GM19455 (cell line): Measurements from ENCODE around the gene ATP8B4.

Experiments
- ATAC-seq: cut with Tn5 transposase; IDR thresholded peaks from one replicate; pipeline ENCODE4 v1.9.1; 2021; ENCODE audit not compliant: unreplicated experiment

ATP8B4 gene

DNA sequence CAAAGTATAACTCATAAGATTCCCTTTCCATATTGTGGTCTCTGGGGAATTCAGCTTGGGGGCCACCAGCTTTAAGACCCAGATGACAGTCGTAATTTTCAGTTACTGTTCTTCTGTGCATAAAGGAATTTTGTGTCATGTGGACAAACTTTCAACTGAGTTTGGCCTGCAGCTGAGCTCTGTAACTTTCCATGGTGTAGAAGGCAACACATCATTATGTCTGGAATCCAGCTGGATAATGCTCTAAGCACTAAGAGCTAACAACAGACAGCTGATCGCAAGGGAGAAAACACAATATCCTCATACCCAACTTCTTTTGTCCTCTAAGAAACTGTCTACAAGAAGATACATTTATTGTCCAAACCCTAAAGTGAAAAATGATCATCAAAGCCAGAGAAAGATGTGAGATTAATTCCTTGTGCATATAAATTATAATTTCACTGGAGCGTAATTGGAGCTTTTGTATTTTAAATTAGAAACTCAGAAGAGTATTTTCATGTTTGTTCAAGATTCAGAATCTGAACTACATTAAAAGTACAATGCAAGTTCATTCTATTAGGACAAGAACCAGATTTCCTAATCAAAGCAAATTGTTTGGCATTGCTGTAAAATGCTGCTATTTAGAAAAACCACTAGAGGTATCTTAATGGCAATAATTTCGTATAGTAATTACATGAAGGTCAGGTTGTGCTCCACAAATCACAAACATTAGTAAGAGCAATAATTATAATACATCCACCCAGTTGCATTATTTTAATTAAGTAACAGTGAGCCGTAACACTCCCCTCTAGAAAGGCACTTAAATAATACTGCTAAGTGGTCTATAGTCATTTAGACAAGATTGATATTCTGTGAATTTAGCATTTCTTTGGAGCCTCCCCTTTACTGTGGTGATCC lies 218.8 kb downstream of the ATP8B4 start:
- ATAC-seq = no peak

GRCh38 chr15:49898575-49899283 lies 220.3 kb downstream of the ATP8B4 start:
- no peak for ATAC-seq

DNA sequence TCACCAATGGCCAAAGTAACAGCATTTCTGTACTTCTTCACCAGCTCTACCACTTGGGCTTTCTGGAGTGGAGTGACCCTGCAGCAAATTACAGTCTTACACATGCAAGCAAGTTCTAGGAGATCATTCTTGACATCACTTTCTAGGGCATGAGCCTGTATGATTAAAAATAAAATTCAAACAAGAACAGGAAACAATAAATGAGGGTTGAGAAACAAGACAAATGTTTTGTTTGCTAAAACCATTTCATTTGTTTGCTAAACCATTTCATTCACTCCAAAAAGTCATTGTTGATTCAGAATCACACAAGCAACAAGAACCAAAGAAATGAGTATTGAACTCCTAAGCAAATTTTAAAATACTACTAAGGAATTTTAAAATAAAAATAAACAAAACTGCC lies 220.9 kb downstream of the ATP8B4 start:
- no peak for ATAC-seq

GRCh38 chr15:49895347-49896223 lies 223.4 kb downstream of the ATP8B4 start:
- no peak for ATAC-seq

GRCh38 chr15:49890689-49891088 lies 228.3 kb downstream of the ATP8B4 start:
- no peak for ATAC-seq

- ATAC-seq = no peak
Observed at GRCh38 chr15:49889536-49889935, 229.5 kb downstream of the ATP8B4 start.

DNA sequence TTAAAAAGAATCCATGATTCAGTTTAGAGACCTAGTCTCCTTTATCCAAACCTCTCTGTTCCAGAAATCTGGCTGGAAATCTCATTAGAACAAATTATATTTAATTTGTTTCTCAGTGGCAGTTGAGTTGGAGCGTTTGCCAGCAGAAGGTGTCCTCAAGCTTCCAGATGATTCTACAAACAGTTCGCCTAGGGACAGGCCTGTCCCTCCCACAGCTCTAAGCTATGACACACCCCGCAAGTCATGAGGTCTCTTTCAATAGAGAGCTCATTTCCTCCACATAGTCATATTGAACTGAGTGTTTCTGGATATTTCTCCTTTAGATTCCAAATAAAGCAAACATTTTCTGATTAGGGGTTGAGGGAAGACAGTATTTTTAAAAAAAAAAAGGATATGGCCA lies 230.3 kb downstream of the ATP8B4 start:
- no peak for ATAC-seq

GRCh38 chr15:49888323-49888693 lies 230.7 kb downstream of the ATP8B4 start:
- no peak for ATAC-seq

GRCh38 chr15:49887659-49888322 lies 231.2 kb downstream of the ATP8B4 start:
- no peak for ATAC-seq

DNA sequence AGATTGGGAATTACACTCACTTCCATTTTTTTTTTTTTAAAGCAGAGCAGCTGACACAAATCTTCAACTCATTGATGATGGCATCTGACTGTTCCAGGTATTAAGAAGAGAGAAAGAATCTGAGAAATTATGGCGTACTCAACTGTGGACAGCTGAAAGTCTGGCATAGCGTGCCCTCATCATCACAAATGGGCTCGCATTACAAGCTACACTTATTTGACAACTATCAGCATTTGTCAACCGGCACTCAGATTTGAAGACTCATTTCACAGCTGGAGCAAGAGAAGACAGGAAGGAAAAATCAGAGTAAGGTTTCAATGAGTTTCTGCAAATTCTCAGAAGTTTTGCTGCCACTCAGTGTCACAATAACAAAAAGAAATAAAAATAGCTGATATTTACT lies 235.9 kb downstream of the ATP8B4 start:
- ATAC-seq = no peak

GRCh38 chr15:49881866-49882265 lies 237.2 kb downstream of the ATP8B4 start:
- no peak for ATAC-seq

DNA sequence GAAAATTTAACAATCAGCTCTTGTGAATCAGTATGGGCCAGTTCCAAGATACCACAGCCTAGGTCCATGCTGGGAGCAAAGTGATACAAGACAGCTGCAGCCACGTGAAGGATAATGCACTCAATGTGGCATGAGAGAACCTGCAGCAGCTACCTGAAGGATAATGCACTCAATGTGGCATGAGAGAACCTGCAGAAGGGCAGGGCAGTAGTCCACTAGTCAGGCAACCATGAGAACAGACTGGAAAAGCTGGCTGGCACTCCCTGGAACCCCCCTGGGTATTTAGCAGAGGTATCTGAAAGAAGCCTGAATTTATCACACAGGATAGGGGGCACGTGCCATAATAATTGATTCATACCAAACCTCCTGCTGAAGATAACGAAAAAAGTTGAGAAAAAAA lies 237.6 kb downstream of the ATP8B4 start:
- ATAC-seq = no peak

DNA sequence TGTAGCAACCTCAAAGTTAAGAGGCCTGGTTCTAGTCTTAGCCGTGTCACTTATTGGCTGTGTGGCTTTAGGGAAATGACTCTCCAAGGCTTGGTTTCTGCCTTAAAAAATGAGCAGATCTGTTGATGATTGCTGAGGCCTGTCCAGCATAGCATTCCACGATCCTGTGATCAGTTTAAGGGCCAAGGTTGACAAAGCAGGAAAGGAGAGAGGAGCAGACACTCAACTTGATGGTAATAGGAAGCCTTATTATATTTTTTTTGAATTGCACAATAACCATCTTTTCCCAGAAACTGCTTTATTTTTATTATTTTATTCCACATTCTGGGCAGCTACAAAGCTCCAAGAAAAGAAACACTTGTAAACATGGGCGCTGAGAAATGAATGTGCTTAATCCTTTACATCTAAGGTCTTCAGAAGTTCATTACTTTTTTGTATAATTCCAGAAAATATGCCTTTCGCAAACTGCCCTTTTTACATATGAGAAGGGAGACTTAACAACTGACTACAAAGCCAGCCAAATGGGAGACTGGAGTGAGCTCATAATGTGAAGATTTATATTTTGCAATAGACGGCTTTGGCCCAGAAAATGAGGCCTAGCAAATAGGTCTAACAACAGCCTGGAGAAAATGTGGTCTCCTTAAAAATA lies 241.0 kb downstream of the ATP8B4 start:
- no peak for ATAC-seq

GRCh38 chr15:49877117-49877872 lies 241.7 kb downstream of the ATP8B4 start:
- no peak for ATAC-seq

DNA sequence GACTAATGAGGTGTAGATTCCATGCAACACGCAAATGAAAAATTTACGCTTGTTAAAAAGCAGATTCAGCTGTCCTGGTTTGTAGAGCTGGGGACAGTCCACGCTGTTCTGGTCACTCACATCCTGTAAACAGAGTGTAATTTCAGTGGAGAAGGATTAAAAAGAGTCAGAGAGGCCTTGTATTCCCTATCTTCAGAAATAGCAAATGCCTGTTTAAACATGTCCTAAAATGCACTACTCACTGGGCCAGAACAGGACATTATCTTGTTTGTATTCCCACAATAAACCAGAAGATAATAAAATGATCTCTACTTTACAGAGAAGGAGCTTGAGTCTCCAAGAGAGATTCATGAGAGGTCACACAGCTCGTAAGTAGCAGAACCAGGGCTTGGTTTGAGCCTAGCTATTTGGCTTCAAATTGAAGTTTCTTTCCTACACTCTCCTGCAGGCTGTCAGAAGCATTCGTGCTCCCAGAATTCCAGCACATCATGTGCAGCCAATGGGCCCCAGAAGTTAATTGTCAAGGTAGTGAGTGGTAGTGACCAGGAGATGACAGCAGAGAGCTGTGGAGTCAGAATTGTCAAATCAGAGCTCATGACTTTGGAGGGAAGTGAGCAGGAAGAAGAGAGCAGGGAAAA lies 242.5 kb downstream of the ATP8B4 start:
- ATAC-seq = no peak

DNA sequence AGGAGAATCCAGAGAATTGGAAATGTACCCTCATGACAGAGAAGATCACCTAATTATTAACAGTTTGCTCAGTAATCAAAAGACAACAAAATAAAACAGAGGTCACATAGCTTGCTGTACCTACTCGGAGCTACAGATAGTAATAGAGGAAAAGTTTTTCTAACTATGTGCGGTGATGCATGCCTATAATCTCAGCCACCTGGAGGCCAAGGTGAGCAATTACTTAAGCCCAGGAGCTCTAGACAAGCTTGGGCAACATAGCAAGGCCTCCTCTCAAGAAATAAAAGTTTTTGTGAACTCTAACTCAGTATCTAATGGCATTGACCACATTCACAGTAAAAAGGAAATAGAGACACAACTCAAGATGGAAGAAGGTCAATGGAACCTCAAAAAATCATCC lies 243.6 kb downstream of the ATP8B4 start:
- ATAC-seq = no peak

DNA sequence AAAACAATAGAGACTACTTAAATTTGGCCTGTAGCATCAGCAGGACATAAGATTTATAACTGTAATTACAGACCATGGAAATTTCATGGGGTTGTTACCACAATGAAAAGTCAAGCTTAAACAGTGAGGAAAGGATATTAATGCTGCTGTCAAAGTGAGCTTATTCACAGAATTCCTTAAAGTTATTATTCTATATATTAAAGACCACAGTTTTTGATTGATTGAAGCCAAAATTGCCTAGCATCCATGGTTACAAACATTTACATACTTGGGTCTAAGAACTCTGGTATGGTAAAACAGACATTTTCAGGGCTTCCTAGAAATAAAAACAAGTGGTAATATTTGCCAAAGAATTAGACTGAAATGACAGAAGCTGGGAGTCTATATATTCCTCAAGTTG lies 248.6 kb downstream of the ATP8B4 start:
- no peak for ATAC-seq

GRCh38 chr15:49868348-49868747 lies 250.7 kb downstream of the ATP8B4 start:
- ATAC-seq = no peak
